EH (cell line): ENCODE results near the gene REC8.

ENCODE experiments used
- DNase-seq: peaks from one replicate; pipeline ENCODE4 v3.0.0-alpha.2; 2015; ENCODE audit warnings: low read depth

Gene REC8

DNA sequence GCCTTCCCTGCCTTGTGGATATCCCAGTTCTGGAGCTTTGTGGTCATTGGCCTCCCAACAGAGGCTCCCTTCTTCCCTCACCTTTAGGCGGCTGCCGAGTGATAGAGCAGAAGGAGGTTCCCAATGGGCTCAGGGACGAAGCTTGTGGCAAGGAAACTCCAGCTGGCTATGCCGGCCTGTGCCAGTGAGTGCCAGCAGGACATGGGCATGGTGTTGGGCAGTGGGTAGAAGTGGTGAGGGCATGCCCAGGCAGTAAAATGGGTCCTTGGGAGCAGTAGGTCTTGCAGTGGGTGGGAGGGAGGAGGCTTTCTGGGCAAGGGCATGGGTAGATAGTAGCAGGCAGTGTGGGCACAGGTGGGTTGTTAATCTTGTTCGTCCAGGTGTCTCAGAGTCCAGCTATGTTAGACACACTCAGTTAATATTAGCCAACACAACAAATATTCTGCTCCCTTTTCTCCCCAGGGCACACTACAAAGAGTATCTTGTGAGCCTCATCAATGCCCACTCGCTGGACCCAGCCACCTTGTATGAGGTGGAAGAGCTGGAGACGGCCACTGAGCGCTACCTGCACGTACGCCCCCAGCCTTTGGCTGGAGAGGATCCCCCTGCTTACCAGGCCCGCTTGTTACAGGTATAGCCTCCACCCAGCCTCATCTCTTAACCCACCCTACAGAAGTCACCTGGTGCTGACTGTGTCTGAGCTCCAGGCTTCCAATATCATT is 11.9 kb upstream of the REC8 start:
- DNase-seq = no peak

DNA sequence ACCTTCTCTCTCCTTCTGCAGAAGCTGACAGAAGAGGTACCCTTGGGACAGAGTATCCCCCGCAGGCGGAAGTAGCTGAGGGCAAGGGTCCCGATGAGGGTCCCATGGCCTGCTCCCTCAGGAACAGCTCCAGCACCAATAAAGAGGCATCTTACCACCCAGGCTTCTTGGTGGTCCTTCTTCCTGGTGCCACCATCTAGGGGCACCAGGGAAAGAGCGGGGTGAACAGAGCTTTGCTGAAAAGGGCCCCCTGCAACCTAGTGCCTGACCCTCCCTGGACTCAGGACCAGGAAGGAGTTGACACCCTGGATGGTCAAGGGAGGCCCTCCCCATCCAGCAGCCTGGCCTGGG is 11.4 kb upstream of the REC8 start:
- no peak for DNase-seq

DNA sequence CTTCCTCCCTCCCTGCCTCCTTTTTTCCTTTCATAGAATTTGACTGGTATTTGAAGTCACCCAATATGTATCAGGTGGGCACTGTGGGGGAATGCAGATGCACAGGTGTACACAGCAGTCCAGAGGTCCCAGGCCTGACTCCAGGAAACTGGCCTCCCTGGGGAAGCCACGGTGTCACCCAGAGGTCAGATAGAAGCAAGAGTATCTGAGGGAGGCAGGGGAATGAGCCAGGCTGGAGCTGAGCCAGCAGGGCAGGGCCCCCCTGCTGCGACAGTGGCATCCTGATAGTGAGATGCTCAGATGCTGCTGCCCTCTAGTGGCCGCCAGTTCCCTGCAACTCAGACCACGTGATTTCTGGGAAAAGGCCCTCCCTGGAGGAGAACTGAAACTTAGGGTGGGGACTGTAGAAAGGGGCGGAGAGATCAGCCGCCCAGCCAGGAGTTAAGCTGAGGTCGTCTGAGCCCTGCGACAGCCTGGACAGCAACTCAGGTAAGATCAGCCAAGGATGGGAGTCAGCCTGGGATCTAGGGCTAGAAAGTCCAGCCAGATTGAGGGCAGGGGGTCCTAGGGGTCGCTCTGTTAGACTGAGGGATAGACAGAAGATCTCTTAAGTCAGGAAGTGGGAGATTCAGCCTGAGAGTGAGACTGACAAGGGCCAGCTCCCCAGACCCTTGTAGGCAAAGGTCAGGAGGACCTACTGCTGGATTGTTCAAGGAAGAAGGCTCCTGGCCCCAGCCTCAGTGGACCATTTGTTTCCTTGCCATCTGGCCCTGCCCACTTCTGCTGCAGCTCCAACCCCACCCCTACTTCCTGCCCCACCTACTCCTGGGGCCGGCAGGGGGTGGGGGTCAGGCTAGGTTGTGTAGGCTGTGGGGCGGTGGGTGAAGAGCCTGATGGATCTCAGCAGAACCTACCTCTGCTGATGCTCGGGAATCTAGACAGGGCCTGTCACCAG is 10.8 kb upstream of the REC8 start, which contains the start of gene IRF9:
TSS of gene IRF9 (plus strand) at position 416 of the 955 bp plus-strand sequence. CDS start 880 bp downstream, outside the sequence.
- peak; percentile 97 for DNase-seq

DNA sequence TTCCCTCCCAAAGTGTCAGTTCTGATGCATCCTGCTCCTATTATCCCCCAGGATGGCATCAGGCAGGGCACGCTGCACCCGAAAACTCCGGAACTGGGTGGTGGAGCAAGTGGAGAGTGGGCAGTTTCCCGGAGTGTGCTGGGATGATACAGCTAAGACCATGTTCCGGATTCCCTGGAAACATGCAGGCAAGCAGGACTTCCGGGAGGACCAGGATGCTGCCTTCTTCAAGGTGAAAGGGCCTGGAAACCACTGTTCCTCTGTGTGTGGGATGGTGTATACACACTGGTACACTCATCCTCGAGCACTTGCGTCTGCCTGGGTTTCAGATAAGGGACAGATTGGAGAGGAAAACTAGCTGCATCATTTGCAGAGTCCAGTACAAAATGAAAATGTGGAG is 9.8 kb upstream of the REC8 start:
- peak; percentile 43 for DNase-seq

- DNase-seq = no peak
Observed at GRCh38 chr14:24164518-24164991, 7.3 kb upstream of the REC8 start.

DNA sequence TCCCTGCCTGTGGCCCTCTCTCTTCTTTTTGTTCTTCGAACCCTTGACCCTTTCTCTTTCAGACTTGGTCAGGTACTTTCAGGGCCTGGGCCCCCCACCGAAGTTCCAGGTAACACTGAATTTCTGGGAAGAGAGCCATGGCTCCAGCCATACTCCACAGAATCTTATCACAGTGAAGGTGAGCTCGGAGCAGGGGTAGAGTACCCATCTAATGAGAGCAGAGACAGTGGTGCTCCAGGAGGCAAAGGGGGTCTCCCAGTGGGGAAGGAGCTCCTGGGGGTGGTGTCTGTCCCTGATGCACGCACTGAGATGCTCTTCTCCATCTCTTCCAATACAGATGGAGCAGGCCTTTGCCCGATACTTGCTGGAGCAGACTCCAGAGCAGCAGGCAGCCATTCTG is 6.1 kb upstream of the REC8 start:
- no peak for DNase-seq

DNA sequence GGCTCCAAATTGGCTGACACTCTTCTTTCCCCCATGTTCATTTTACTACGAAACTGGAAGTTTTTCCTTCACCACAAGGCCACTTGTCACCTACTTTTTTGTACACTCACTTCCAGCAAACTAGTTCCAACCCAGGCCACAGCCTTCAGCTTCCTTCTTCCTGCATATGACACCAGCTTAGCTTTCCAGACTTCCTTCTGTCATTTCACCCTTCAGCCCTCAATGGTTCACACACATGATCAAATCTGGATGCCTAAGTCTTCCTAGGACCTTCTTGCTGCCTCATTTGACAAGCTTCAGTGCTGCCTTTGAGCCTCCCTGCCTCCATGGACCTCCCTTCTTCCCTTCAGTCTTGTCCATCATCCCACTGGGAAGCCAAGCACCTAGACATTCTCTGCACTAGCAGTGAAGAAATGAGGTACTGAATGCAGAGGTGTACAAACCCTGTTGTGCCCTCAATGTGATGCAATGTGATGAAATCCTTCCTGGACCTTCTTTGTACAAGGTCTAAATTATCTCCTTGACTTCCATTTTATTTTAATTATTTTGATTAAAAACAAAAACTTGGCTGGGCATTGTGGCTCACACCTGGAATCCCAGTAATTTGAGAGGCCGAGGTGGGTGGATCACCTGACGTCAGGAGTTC is 4.3 kb upstream of the REC8 start:
- DNase-seq = no peak

GRCh38 chr14:24172261-24172860 is 481 bp downstream of the REC8 start:
- DNase-seq = no peak

- DNase-seq = no peak
Observed at GRCh38 chr14:24172871-24173281, 996 bp downstream of the REC8 start.

DNA sequence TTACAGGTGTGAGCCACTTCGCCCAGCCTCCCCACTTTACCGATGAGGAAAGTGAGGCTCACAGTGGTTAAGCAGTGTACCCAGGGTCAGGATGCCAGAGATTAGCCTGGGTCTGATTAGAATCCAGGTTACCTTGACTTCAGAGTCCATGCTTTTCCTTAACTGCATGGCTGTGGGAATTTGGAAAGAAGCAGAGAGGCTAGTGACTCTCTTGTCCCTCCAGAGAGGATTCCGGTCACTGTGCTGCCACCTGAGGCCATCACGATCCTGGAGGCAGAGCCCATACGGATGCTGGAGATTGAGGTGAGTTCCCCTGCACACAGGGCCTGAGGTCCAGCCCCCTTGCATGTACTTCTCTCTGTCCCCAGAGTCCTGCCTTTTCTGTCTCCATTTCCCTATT is 4.7 kb downstream of the REC8 start:
- DNase-seq = no peak

- no peak for DNase-seq
Observed at GRCh38 chr14:24177041-24177825, 5.4 kb downstream of the REC8 start.

- DNase-seq = no peak
Observed at GRCh38 chr14:24177891-24178290, 6.0 kb downstream of the REC8 start.

GRCh38 chr14:24178399-24179178 is 6.7 kb downstream of the REC8 start:
- DNase-seq = no peak

GRCh38 chr14:24179294-24179960 is 7.5 kb downstream of the REC8 start:
- no peak for DNase-seq

DNA sequence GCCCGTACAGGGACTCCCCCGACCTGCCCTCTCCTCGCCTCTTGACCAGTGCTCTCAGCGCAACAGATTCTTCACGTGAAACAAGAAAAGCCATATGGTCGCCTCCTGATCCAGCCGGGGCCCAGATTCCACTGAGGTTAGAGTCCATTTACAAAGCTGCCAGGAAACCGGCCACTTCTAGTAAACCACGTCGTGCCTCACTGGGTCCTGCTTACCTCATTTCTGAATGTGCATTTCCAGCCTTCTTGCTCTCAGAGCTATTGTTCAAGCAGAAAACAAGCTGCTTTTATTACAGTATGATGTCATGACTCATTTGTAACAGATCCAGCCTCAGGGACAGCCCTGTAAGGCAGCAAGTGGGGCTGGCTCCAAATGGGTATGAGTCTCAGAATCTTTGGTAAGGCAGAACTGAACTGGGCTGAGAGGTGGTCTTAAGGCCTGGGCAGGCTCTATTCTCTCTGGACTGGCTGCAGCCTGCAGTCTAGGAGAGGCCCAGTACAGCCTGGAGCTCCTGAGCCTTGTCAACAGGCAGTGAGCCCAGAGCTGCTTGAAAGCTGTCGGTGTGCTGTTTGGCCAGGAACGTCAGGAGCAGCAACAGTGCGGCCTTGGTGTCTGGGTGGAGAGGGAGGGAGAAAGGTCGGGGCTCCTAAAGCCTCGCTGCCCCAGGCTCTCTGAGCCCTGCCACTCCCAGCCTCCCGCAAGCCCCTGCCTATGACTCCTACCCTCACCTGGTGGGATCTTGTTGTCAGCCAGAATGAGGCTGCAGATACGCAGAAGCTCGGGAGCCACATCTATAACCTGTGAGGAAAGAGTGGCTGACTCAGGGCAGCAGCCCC is 8.3 kb downstream of the REC8 start:
- peak; percentile 82 for DNase-seq

- no peak for DNase-seq
Observed at GRCh38 chr14:24181371-24182077, 9.6 kb downstream of the REC8 start.

DNA sequence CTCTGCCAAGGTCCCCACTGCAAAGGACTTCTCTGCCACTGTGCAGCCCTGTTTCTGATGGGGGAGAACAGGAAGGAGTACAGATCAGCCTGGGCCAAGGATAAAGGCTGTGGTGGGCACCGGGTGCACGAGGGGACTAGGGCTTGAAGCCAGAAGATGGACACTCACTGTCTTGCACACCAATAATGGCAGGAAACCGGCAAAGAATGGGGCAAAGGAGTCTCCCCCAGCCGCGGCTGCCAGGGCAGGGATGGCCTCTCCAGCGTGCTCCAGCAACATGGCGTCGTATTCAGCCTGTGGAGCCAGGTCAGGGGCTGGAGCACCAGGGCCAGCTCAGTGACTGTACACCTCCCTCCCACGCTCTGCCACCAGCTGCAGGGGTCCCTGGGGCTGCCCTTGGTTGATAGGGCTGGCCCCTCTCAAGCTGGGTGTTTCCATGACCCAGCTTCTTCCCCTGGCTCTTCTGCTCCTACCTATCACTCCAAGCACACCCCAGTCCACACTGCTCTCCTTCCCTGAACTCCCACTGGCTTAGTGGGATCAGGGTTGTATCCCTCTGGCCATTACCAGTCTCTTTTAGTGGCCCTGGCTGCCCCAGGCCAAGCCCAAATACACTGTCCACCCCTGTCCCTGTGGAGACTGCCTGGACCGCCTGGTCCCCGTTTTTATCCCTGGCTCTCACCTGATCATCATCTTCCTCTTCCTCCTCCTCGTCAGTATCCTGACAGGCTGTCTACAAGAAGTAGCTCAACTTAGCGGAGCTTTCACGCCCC is 10.4 kb downstream of the REC8 start:
- no peak for DNase-seq
